Activated CD4-positive, alpha-beta T cell treated with anti-CD3 and anti-CD28 coated beads, Interleukin-2, amount 50 U/mL, for 16 hours (primary cell): ENCODE results near the gene KCMF1.
A peak's percentile ranks its signal among the peaks of the same experiment; 100 is the strongest.

Experiments used
- DNase-seq: peaks from one replicate; pipeline ENCODE4 v3.0.0-alpha.2; 2020

The KCMF1 gene

DNA sequence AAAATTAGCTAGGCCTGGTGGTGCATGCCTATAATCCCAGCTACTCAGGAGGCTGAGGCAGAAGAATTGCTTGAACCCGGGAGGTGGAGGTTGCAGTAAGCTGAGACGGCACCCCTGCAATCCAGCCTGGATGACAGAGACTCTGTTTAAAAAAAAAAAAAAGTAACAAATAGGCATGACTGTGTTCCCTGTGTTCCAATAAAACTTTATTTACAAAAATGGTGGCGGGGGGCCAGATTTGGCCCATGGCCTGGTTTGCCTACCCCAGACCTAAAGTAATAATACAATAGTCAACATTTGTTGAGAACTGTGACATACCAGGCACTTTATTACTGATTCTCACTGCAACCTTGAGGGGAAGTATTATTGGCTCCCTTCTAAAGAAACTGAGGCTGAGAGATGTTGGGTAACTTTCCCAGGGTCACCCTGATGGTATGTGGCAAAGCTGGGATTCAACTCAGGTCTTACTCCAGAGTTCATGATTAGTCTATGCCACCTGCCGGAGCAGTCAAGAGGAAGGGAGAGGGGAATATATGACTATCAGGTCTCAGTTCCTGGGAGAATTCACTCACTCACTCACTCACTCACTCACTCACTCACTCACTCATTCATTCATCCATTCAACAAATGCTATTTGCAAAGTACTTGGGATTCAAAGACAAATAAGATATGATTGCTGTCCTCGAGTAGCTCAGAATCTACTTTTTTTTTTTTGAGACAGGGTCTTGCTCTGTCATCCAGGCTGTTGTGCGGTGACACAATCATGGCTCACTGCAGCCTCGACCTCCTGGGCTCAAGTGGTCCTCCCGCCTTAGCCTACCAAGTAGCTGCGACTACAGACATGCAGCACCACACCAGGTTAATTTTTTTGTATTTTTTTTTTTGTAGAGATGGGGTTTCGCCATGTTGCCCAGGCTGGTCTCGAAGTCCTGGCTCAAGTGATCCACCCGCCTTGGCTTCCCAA is 14.3 kb upstream of the KCMF1 start:
- DNase-seq, result no peak

- DNase-seq, result no peak
These were observed 13.2 kb upstream of the KCMF1 start for GRCh38 chr2:84957771-84958134.

DNA sequence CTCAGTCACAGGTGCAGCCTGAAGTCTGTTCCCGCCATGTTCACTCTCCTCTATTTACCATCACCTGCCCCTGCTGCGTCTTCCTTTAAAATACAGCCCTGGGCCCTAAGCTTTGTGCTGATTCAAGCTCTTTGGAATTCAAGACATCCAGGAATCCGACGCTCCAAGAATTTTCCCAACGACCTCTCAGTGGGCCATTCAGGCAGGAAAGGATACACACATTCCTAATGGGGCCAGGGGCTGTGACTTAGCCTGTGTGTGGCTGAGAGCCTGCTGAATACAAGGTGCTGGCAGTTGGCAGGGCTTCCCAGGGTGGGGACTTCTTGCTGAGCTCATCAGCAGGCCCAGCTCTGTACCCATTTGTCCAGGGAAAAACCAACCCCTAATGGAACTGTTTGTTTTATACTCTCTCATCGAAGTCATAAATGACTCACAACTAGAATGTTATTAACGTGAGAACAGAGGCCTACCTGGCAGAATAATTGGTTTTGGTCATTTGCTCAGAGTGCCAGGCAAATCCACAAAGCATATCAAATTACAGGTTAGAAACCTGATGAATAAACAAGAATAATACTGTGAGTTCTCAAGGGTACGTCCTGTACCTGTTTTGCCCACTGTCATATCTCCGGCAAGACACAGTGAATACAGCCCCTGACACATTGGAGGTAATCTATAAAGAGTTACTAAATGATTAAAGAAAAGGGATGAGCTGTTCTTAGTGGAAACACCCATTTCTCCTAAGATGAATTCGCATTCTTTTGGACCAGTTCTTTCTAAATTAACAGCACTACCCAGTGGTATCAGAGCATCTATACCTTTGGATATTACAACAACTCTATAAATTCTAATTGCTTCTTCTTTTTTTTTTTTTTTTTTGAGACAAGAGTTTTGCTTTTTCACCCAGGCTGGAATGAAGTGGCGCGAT is 12.6 kb upstream of the KCMF1 start:
- no peak for DNase-seq

DNA sequence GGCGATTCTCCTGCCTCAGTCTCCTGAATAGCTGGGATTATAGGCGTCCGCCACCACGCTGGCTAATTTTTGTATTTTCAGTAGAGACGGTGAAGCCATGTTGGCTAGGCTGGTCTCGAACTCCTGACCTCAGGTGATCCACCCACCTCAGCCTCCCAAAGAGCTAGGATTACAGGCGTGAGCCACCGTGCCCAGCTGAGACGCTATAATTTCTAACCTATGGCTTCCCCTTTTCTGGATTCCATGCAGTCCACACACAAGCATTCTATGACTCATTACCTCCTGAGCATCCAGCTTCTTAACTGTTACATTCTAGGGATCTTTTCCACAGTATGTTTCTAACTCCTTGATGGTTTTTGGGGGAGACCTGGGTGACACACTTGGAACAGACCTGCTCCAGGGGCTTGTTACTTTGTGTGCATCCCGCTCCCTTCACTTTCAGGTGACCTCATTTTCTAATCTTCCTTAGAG is 11.8 kb upstream of the KCMF1 start:
- no peak for DNase-seq

DNA sequence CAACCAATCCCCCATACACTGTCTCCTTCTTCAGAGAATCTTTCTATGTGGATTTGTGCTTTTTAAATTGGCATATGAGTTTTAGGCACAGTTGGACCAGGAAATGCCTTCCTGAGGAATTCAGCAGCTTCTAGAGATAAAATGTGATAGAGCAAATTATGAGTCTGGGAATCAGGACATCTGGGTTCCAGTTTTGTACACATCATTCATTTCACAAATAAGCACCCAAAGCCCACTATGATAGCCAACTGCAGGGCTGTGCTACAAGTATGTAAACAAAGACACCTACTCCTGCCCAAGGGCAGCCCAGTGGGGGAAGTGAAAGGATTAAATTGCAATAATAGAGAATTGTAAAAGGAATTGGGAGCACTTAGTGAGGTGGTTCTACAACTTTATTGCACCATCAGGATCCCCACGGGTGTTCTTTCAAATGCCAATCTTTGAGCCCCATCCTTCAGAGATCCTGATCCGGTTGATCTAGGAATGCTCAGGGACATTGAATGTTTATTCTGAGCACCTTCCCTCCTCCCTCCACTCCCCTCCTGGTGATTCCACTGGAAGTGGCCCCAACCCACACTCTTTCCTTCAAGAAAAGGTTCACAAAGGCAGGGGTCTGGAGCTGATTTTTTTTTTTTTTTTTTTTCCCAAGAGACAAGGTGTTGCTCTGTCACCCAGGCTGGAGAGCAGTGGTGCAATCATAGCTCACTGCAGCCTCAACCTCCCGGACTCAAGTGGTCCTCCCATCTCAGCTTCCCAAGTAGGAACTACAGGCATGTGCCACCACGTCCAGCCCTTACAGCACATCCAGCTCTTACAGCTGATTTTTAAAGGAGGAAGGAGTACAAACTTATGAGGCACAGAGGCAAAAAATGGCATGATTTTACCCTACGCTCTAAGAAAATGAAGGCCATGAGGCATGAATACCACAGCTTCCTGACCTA is 11.1 kb upstream of the KCMF1 start:
- no peak for DNase-seq

GRCh38 chr2:84962917-84963316 is 8.0 kb upstream of the KCMF1 start:
- DNase-seq, result no peak

- no peak for DNase-seq
These were observed 7.7 kb upstream of the KCMF1 start for GRCh38 chr2:84963323-84963691.

DNA sequence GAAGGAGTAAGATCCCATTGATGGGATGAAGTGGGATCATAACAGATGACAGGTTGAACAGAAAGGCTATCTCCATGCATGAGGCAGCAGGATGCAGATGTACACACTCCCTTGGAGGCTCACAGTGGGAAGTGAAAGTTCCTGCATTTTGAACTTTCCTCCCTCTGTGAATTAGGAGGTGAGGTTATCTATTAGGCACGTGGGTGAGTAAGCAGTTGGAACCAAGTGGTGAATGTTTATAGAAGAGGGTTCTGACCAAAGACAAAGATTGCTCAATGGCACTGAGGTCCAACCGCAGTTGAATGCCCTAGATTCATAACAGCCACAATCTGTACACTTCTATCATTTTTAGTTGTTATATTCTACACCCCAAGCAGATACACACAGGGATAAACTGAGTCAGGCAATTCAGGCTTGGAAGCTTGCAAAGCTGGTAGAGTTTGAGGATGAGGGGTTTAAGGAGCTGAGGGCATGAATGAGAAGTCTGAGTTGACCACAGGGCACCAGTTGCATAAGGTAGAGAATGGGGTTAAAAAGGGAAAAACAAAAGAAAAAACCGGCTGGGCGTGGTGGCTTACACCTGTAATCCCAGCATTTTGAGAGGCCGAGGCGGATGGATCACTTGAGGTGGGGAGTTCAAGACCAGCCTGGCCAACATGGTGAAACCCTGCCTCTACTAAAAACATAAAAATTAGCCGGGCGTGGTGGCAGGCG is 7.1 kb upstream of the KCMF1 start:
- DNase-seq, result no peak

DNA sequence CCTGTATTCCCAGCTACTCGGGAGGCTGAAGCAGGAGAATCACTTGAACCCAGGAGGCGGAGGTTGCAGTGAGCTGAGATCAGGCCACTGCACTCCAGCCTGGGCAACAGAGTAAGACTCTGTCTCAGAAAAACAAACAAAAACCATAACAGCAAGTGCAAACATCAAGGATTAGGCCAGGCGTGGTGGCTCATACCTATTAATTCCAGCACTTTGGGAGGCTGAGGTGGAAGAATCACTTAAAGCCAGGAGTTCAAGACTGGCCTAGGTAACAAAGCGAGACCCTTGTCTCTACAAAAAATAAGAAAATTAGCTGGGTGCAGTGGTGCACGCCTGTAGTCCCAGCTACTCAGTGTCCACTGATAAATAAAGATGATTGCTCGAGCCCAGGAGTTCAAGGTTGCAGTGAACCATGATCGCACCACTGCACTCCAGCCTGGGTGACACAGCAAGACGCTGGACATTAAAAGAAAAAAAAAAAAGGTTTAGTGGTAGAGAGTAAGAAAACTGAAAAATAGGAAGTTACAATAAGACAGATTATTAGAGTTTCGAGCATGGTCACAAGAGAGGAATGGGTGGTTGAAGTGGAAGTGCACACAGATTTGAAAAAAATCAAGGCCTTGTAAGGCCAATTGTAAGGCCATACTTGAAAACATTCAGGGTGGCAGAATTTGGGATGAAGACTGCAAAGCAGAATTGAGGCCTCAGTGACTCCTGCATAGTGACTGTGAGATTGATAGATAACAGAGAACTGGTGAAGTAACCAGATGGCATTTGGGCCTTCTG is 6.4 kb upstream of the KCMF1 start:
- DNase-seq, result no peak

- no peak for DNase-seq
These were observed 5.8 kb upstream of the KCMF1 start for GRCh38 chr2:84965192-84965516.

DNA sequence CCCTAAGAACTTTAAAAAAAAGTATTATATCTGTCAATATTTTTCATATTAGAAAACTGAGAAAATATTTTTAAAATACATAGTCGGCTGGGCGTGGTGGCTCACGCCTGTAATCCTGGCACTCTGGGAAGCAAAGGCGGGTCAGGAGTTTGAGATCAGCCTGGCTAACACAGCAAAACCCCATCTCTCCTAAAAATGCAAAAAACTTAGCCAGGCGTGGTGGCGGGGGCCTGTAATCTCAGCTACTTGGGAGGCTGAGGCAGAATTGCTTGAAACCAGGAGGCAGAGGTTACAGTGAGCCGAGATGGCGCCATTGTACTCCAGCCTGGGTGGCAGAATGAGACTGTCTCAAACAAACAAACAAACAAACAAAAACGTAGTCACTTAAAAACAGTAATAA is 5.1 kb upstream of the KCMF1 start:
- no peak for DNase-seq

DNA sequence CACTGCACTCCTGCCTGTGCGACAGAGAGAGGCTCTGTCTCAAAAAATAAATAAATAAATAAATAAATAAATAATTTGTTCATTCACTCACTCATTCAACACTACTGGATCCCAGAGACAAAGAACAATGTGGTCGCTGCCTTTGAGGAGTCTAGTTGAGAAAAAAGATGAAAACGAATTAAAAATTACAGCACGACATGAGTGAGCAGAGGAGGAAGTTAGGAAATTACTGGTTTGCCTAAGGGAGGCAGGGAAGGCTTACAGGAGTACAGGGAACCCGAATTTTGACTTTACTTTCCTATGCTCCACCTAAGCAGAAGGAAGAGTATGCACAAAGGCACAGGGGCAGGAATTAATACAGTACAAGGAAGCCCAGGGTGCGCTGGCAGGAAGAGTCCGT is 4.2 kb upstream of the KCMF1 start:
- DNase-seq, result no peak

- peak; percentile 42 for DNase-seq
These were observed 1.3 kb upstream of the KCMF1 start for GRCh38 chr2:84969511-84970209.

- DNase-seq, result peak; percentile 62
These were observed 622 bp upstream of the KCMF1 start for GRCh38 chr2:84970210-84970867.

DNA sequence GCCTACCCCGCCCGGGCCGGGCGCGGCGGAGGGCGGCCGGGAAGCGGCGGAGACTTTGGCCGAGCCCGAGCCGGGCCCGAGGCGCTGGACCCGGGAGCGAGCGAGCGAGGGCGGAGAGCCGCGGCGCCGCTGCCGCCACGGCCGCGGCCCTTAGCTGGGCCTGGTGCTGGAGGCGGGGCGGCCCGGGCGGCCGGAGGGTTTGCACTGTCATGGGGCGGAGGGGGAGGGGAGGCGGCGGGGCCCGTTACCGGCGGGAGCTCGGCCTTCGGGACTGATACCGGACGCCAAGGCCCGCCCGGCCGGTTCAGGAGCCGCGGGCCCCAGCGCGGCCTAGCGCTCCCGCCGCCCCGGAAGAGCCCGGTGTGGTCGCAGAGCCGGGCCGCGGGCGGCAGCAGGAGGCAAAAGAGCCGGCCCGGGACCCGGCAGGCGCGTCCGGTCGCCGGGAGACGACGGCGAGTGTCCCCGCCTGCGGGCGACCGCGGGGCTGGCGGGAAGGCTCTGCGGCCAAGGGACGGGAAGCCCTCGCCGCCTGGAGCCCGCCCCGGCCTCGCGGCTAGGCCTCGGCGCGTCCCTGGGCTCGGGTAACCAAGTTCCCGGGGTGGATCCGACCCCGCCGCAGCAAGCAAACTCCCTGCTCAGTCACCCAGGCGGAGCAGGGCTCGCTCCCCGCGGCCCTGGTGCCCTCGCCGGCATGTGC is 697 bp downstream of the KCMF1 start:
- DNase-seq, result peak; percentile 60

DNA sequence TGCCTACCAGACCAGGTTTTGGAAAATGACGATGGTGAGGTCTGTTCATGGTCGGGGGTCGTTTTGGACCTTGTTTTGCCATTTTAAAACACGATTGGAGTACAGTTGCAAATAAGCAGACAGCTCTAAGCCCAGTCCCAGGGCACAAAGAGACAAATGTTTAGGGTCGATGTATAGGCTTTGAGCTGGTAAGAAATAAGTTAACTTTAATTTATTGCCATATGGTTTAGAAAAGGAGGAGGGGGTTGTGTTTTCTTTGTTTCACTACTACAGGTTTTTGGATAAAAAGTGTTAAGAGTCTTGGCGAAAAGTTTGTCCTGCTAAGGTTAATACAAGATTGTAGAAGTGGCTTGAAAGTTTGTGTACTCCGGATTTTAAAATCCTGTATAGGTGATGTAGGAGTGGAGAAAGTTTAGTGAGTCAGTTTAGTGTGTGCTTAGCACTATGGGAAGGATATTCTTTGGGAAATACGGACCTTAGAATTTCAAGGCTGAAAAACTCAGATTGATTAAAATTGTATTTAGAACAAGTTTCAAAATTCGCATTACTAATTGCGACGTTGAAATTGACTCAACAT is 1.3 kb downstream of the KCMF1 start:
- DNase-seq, result no peak

DNA sequence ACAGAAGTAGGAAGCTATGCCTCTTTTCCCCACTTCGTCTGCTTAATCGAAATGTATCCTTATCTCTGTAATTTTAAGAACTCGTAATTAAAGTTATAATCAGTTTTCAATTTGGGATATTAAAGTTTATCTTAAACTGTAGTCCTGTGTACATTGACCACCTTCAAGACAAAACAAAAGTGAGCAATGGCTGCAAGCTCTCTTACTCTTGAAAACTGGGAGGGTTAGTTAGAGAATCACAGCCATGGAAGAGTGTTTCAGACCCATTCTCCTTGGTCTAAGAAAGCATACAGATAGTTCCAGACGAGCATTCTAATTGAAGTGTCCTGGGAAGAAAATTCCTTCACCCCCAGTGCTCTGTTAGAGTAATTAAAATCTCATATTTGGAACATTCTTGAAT is 2.0 kb downstream of the KCMF1 start:
- DNase-seq, result no peak

- no peak for DNase-seq
These were observed 9.5 kb downstream of the KCMF1 start for GRCh38 chr2:84980263-84980983.
